Activated T-helper 17 cell treated with anti-CD3 and anti-CD28 coated beads, Interleukin-2, amount 50 U/mL, for 72 hours (primary cell): ENCODE measurements around the gene PRSS50. TPM values are rescaled to one million over a fixed set of nuclear protein-coding genes. Genes with fewer than 3 reads are reported as not detected.

Source experiments
- ATAC-seq: fragments of 150-1000 bp; cut with Tn5 transposase; replicated peaks from 2 replicates; pipeline ENCODE4 v1.10.0; 2021; ENCODE audit warnings: mild to moderate bottlenecking, moderate library complexity
- H3K27ac Mint-ChIP-seq: one replicate; pipeline ENCODE4 v1.8.0; 2022; ENCODE audit warnings: mixed read lengths
- H3K27me3 Mint-ChIP-seq: one replicate; pipeline ENCODE4 v1.8.0; 2022; ENCODE audit warnings: mixed read lengths
- H3K36me3 Mint-ChIP-seq: one replicate; pipeline ENCODE4 v1.8.0; 2022; ENCODE audit warnings: low read depth, mild to moderate bottlenecking, mixed read lengths
- H3K4me1 Mint-ChIP-seq: one replicate; pipeline ENCODE4 v1.8.0; 2022; ENCODE audit warnings: mixed read lengths
- H3K4me3 Mint-ChIP-seq: one replicate; pipeline ENCODE4 v1.8.0; 2022; ENCODE audit warnings: mild to moderate bottlenecking, mixed read lengths
- H3K9me3 Mint-ChIP-seq: one replicate; pipeline ENCODE4 v1.8.0; 2022; ENCODE audit warnings: mixed read lengths
- total RNA-seq, 2 donors: library from RNA; stranded (reverse); gene quantifications; one replicate each; pipeline ENCODE4 v1.2.3, GENCODE V29; 2022

PRSS50 gene
- total RNA-seq, 2 donors from 2014 or later, result 0.11 TPM; not detected in 1

DNA sequence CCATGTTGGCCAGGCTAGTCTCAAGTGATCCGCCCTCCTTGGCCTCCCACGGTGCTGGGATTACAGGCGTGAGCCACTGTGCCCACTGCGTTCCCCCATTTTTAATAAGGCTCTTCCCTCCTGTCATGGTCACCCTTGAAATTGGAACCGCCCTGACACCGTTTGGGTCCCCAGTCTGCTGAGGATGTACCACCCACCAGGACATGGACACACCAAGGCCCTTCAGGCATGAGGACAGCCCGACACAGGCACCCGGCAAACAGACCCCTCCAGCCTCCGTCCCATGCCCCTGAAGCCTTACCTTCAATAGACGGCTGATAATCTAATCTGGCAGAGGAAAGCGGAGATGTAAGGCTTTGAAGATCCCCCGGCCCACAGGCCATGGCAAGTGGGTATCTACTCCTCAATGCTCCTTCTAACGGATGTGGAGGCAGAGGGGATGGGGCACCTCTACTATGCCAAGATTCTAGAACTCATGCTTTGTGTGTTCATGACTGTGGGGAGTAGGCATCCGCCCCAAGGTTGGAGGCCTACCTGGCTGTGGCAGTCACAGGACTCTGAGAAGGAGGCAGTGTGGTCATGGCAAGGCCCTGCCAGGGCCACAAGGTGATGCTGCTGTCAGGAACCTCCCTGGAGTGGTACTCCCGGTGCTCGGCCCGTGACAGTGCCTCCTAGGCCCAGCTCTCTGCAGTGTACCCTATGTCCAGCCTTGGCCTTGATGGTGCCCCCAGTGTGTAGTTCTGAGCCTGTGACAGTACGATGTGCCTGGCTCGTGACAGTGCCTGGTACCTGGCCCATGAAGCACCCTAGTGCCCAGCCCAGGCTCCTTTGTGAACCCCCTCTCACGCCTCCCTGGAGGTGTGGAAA, 18.6 kb upstream of the PRSS50 start:
- Mint-ChIP-seq H3K27ac (no peak overlapping the region), H3K9me3 (no peaks in the 10 kb centered on the region), H3K4me3 (no peak overlapping the region), H3K4me1 (no peaks in the 10 kb centered on the region), H3K36me3 (no peaks in the 10 kb centered on the region), H3K27me3 (peaks cover 3% of the 10 kb centered on the region)
- no peak for ATAC-seq

DNA sequence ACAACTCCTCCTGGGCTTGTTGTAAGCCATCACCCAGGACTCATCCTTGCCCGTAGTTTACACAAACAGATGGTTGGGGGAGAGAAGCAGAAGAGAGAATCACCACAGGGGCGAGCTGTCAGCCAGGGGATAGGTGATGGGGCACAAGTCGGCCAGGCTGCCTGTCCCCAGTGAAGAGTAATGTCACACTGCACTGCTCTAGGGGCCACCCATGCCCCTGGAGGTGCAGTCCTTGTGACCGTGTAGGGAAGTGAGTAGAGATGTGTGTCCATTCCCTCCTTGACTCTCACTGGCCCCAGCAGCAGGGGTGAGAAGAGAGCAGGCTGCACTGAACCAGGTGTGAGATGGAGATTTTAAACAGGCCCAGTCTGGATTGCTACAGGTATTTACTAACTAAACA, 17.1 kb upstream of the PRSS50 start:
- peaks cover 3% of the 10 kb centered on the region for H3K27me3 Mint-ChIP-seq
- H3K9me3 Mint-ChIP-seq, result no peaks in the 10 kb centered on the region
- H3K4me1 Mint-ChIP-seq, result no peaks in the 10 kb centered on the region
- no peaks in the 10 kb centered on the region for H3K36me3 Mint-ChIP-seq
- H3K4me3 Mint-ChIP-seq, result no peak overlapping the region
- ATAC-seq, result no peak
- H3K27ac Mint-ChIP-seq, result no peak overlapping the region

DNA sequence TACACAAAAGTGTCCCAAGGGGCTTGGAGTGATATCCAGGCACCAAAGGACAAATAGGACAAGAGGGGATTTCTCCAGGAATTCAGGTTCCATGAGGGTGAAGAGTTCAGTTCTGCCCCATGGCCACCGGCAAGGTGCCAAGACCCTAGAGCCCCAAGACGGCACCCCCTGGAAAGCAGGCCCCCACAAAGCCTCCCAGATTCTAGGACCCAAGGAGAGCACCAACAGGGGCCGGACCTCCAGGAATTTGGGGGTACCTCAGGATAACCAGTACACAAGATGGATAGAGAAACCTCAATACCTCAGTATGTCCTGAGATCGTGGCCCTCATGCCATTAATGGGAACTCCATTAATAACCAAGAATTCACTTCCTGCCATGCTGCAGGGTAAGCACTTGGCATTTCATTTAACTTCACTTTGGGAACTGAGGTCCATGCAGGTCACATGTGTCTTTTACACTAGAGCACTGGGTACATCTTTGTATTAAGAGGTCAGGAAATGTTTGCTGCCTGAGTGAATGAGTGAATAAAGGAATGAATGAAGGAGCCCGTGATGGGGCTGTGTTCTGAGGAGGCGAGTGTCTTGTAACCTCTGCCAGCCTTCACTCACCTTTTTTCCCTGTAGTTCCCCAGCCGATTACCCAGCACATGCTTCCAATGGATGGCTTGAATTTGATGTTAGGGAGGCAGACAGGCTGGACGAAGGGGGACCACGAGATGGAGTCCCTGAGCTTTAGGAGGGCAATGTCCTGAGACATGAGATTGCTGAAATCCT, 15.5 kb upstream of the PRSS50 start:
- no peaks in the 10 kb centered on the region for H3K9me3 Mint-ChIP-seq
- no peak overlapping the region for H3K4me3 Mint-ChIP-seq
- peaks cover 9% of the 10 kb centered on the region for H3K27me3 Mint-ChIP-seq
- no peaks in the 10 kb centered on the region for H3K4me1 Mint-ChIP-seq
- ATAC-seq, result no peak
- H3K36me3 Mint-ChIP-seq, result no peaks in the 10 kb centered on the region
- no peak overlapping the region for H3K27ac Mint-ChIP-seq

DNA sequence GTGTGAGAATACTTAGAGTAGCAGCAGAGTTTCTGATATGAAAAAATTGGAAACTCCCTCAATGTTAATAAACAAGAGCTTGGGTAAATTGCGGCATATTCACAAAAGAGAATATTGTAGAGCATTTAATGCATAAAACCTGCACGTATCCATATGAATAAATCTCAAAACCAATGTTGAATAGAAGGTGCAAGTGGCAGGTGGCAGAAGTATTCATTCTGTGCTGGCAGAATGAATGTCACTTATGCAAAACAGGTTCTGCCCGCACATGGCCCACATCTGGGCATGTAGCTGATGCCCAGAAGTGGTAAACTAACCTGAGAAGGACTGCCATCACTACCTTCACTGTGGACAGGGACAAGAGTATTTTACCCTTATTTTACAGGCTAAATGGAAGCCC, 14.1 kb upstream of the PRSS50 start:
- H3K36me3 Mint-ChIP-seq, result no peaks in the 10 kb centered on the region
- peak; percentile 89 for ATAC-seq

DNA sequence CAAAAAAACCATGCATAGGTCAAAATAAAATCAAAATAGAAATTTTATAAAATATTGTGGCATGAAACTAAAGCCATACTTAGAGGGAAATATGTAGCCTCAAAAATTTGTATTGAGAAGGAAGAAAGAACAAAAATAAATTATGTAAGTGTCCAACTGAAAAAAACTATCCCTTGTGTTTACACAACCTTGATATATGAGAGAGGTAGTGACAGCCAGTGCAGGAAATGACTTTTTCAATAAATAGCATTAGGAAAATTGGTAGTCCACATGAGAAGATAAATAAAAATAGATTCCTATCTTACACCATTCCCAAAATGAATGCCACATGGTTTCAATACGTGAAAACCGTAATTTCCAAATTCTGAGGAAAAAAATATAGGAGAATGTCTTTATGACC, 13.2 kb upstream of the PRSS50 start:
- Mint-ChIP-seq H3K9me3 (no peaks in the 10 kb centered on the region), H3K4me1 (no peaks in the 10 kb centered on the region), H3K4me3 (no peak overlapping the region), H3K36me3 (no peaks in the 10 kb centered on the region), H3K27ac (no peak overlapping the region), H3K27me3 (peaks cover 13% of the 10 kb centered on the region)
- ATAC-seq, result no peak

More for the DNA sequence above, 14.1 kb upstream of the PRSS50 start:
- no peaks in the 10 kb centered on the region for H3K9me3 Mint-ChIP-seq
- H3K27me3 Mint-ChIP-seq, result peaks cover 6% of the 10 kb centered on the region
- H3K4me3 Mint-ChIP-seq, result no peak overlapping the region
- H3K27ac Mint-ChIP-seq, result peak overlapping the region; percentile 13
- H3K4me1 Mint-ChIP-seq, result no peaks in the 10 kb centered on the region

DNA sequence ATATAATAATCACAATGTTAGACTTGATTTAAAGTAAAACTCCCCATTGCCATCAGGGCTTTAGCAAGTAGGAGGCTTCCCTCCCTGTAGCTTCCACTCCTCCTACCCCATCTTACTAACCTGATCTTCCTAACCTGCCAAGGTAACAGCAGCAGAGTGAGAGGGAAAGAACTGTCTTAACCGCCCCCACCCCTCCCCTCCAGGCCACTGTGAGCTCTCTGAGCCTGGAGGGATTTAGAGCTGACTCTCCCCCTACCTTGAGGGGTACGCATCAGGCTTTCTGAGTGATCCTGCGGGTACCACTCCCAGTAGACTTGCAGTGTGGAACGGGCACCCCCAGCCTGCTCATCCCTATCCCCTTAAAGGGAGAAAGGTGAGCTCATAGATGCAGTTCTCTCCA, 11.4 kb upstream of the PRSS50 start:
- Mint-ChIP-seq H3K4me3 (no peak overlapping the region), H3K9me3 (no peaks in the 10 kb centered on the region), H3K4me1 (peaks cover 7% of the 10 kb centered on the region), H3K27me3 (peaks cover 15% of the 10 kb centered on the region), H3K27ac (peak overlapping the region; percentile 34), H3K36me3 (no peaks in the 10 kb centered on the region)
- no peak for ATAC-seq

DNA sequence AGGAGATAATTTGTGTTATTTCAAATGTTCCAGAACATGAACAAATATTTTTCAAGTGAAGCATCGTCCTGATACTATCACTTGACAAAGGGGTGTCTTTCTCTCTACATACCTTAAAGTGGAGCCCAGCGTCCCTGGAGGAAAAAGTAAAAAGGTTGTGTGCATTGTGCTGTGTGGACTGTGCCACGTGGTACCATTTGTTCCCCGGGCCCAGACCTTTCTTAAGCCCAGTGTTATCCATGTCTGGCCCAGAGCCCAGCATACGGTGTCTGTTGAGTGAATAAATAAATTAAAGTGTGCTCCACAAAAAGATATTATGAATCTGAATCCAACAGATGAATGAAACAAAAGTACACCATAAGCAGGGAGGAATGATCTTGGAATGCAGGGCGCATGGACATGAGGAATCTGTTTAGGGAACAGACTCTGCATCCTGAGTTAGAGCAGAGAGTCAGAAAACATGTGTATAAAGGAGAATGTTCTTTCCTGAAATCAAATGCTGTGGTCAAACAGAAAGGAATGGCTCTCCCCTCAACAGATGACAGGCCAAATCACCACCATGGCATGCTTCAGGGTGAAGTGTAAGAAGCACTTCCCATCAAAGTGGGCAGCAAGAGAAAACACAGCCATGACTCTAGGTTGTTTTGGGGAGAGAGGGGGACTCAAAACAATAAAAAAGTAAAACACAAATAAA, 8.1 kb upstream of the PRSS50 start:
- H3K4me3 Mint-ChIP-seq, result no peak overlapping the region
- peak overlapping the region; percentile 47 for H3K27ac Mint-ChIP-seq
- peaks cover 15% of the 10 kb centered on the region for H3K27me3 Mint-ChIP-seq

DNA sequence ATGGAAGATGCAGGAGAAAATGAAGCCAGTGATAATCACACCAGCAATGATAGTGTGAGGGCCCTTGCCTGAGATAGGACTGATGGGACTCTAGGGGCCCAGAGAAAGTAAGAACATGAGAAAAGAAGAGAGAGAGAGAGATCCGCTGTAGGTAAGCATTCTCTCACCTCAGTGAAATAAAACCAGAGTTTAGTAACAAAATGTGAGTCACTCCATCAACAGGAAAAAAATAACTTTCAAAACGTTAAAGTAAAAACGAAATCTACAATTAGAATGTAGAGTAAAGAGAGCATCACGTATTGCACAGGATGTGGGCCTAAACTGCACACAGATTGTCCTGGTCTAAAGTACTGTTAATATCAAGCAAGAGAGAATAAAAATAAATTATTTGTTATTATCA, 6.8 kb upstream of the PRSS50 start:
- no peaks in the 10 kb centered on the region for H3K36me3 Mint-ChIP-seq
- H3K27ac Mint-ChIP-seq, result peak overlapping the region; percentile 47
- H3K9me3 Mint-ChIP-seq, result no peaks in the 10 kb centered on the region
- peak overlapping the region; percentile 17 for H3K4me3 Mint-ChIP-seq
- peak; percentile 97 for ATAC-seq
- peaks cover 16% of the 10 kb centered on the region for H3K27me3 Mint-ChIP-seq
- H3K4me1 Mint-ChIP-seq, result peaks cover 7% of the 10 kb centered on the region

More for the DNA sequence above, 8.1 kb upstream of the PRSS50 start:
- Mint-ChIP-seq H3K4me1 (peaks cover 7% of the 10 kb centered on the region), H3K9me3 (no peaks in the 10 kb centered on the region), H3K36me3 (no peaks in the 10 kb centered on the region)
- ATAC-seq, result no peak

DNA sequence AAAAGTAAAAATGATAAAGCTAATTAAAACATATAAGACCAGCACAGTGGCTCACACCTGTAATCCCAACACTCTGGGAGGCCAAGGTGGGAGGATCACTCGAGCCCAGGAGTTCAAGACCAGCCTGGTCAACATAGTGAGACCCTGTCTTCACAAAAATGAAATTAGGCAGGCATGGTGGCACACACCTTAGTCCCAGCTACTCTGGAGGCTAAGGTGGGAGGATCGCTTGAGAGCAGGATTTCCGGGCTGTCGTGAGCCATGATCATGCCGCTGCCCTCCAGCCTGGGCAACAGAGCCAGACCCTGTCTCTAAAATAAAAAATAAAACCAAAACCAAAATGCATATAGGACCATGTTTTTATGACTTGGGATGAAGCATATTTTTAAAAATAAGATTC, 4.8 kb upstream of the PRSS50 start:
- no peak for ATAC-seq
- Mint-ChIP-seq H3K4me1 (peaks cover 7% of the 10 kb centered on the region), H3K27ac (no peak overlapping the region), H3K36me3 (no peaks in the 10 kb centered on the region), H3K9me3 (no peaks in the 10 kb centered on the region), H3K4me3 (no peak overlapping the region), H3K27me3 (peaks cover 21% of the 10 kb centered on the region)

DNA sequence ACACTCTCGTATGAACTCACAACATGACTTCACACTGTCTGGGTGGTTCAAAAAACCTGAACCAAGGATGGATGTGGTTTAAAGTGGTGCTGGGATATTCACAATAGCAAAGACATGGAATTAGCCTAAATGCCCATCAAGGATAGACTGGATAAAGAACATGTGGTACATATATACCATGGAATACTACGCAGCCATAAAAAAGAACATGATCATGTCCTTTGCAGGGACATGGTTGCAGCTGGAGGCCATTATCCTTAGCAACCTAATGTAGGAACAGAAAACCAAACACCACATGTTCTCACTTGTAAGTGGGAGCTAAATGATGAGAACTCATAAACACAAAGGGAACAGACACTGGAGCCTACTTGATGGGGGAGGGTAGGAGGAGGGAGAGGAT, 3.3 kb upstream of the PRSS50 start:
- peaks cover 15% of the 10 kb centered on the region for H3K27me3 Mint-ChIP-seq
- H3K4me1 Mint-ChIP-seq, result peaks cover 7% of the 10 kb centered on the region
- no peak for ATAC-seq
- H3K27ac Mint-ChIP-seq, result no peak overlapping the region
- no peaks in the 10 kb centered on the region for H3K9me3 Mint-ChIP-seq
- no peak overlapping the region for H3K4me3 Mint-ChIP-seq
- H3K36me3 Mint-ChIP-seq, result no peaks in the 10 kb centered on the region

DNA sequence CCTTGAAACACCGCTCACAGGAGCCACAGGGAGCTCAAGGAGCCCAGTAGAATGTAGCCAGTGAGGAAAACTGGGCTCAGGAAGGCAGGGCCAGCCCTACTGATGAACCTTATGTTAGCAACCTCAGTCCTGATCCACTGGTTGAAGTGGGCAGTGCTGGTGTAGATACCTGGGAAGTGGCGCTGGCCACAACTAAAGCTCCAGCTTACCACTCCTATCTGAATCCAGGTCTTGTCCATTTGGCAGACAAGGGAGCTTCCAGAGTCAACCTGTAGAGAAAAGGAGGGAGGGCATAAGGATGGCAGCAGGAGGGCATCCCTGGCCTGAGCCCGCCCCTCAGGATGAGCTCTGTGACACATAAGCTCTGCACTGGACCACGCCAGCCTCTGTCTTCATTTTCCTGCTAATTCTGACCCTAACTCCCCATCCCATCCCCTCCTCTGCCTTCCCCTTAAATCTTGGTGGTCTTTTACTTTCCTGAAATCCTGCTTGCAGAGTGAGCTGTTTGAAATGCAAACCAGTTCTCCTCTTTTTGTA, 2.1 kb upstream of the PRSS50 start:
- H3K9me3 Mint-ChIP-seq, result no peaks in the 10 kb centered on the region
- H3K27me3 Mint-ChIP-seq, result peaks cover 11% of the 10 kb centered on the region
- H3K4me1 Mint-ChIP-seq, result peaks cover 7% of the 10 kb centered on the region
- H3K27ac Mint-ChIP-seq, result no peak overlapping the region
- H3K4me3 Mint-ChIP-seq, result no peak overlapping the region
- no peak for ATAC-seq
- H3K36me3 Mint-ChIP-seq, result no peaks in the 10 kb centered on the region

DNA sequence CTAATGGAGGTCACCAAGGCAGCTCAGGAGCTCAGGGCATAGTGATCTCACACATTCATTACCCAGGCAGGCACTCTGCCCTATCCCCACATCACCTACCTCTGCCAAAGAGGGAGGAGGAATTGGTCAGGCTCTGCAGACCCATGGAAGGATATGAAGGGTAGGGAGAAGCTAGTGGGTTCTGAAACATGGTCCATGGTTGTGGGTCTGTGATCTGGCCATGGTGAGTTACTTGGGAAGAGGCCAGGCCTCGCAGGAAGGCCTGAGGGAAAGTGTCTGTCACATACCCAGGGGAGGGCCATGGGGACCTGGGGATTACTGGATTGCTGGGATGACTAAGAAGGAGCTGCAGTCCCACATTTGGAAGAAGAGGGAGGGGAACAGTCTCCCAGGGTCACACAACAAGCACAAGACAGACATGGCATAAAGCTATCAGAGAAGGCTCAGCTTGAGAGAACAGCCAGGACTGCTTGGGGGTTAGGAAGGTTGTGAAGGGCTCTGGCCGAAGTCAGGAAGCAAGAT, 1.4 kb upstream of the PRSS50 start:
- H3K27me3 Mint-ChIP-seq, result peaks cover 11% of the 10 kb centered on the region
- H3K9me3 Mint-ChIP-seq, result no peaks in the 10 kb centered on the region
- no peak overlapping the region for H3K27ac Mint-ChIP-seq
- peaks cover under 1% of the 10 kb centered on the region for H3K4me1 Mint-ChIP-seq
- no peak overlapping the region for H3K4me3 Mint-ChIP-seq
- H3K36me3 Mint-ChIP-seq, result no peaks in the 10 kb centered on the region
- no peak for ATAC-seq

DNA sequence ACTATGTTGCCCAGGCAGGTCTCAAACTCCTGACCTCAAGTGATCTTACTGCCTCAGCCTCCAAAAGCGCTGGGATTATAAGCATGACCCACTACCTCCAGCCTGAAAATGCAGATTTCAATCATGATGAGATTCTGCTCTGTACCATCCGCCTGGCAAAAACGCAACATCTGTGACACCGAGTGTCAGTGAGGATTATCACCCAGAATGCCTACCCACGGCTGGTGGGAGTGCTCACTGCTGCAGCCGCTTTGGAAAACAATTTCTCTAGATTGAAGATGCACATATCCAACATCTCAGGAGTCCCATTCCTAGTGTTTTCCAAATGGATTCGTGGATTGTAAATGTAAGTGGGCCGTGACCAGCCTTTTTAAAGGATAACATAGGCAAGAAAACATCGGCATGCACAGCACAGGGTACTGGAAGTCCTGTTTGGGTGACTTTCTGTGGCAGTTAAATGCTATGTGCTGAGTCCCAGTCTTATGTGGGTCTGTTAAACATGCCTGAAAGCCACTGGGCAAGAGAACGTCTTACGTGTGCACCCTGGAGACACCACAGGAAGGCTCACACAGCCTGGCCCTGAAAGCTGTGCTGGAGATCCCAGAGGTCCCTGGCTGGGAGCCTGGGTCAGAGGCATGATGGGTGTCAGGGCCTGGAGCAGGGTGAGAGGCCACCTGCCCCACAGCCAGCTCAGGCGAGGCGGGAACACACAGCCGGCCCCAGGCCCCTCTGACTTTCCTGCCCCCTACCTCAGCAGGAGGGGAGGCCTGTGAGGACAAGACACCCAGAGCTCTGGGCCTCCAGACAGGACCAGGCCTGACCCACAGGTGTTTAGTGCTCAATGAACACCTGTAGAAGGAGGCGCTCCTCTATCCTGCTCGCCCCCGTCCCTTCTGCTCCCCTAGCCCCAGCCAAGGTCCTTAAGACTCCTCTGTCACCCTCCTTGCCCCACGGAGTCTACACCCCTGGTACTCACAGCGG, 918 bp downstream of the PRSS50 start:
- Mint-ChIP-seq H3K4me1 (peaks cover 7% of the 10 kb centered on the region), H3K27me3 (peaks cover 11% of the 10 kb centered on the region), H3K27ac (peak overlapping the region; percentile 55), H3K4me3 (no peak overlapping the region), H3K36me3 (no peaks in the 10 kb centered on the region), H3K9me3 (no peaks in the 10 kb centered on the region)
- ATAC-seq, result no peak
